K562 treated with DMSO at 1 percent for 4 hours (cell line): ENCODE results near the gene ENKD1. TPM values are rescaled to one million over a fixed set of nuclear protein-coding genes. Genes with fewer than 3 reads are reported as not detected.

Experiments
- total RNA-seq: library from RNA; unstranded; fragments of 300-600 nt; gene quantifications from 2 replicates; pipeline ENCODE4 v1.2.3, GENCODE V29; 2022; ENCODE audit not compliant: insufficient read depth

Gene ENKD1
- total RNA-seq, result 8.6 and 17.8 TPM in 2 replicates

GRCh38 chr16:67666559-67667452 is at the start of gene ENKD1, which contains the start of gene C16orf86:
TSS of gene ENKD1 (minus strand) at chr16:67666750. CDS start at chr16:67666442, 308 bp downstream.
TSS of gene C16orf86 (plus strand) at chr16:67666814. CDS start at chr16:67666971, 157 bp downstream.

GRCh38 chr16:67660564-67661028 is 6.0 kb downstream of the ENKD1 start, which contains the start of gene PARD6A:
TSS of gene PARD6A (plus strand) at chr16:67660960. CDS start at chr16:67661039, 79 bp downstream.

GRCh38 chr16:67659675-67660563 is 6.6 kb downstream of the ENKD1 start, which contains the start of gene ACD:
TSS of gene ACD (minus strand) at chr16:67660260. CDS start at chr16:67660220, 40 bp downstream.

Other genes with a start within 250 kb of the ENKD1 start
- gene HSD11B2, start 235.6 kb downstream of the ENKD1 start, total RNA-seq, result not detected in 2 replicates
- gene ATP6V0D1, start 185.6 kb downstream of the ENKD1 start, total RNA-seq, result 148 and 171 TPM in 2 replicates
- not detected in 2 replicates for gene AGRP, start 183.2 kb downstream of the ENKD1 start, total RNA-seq
- 13.2 and 15.5 TPM in 2 replicates for gene RIPOR1, start 137.9 kb downstream of the ENKD1 start, total RNA-seq
- gene CTCF, start 104.2 kb downstream of the ENKD1 start, total RNA-seq, result 25.4 and 34.1 TPM in 2 replicates
- 1.4 and 3.7 TPM in 2 replicates for gene CARMIL2, start 21.6 kb downstream of the ENKD1 start, total RNA-seq
- 29.2 and 33.2 TPM in 2 replicates for gene ACD, start 6.5 kb downstream of the ENKD1 start, total RNA-seq
- gene PARD6A, start 5.8 kb downstream of the ENKD1 start, total RNA-seq, result 0.59 and 1.4 TPM in 2 replicates
- 1.3 TPM in 1 of 2 replicates, not detected in the other for gene C16orf86, start 64 bp upstream of the ENKD1 start, total RNA-seq
- gene GFOD2, start 52.6 kb upstream of the ENKD1 start, total RNA-seq, result 11.6 and 15.4 TPM in 2 replicates
- gene RANBP10, start 139.8 kb upstream of the ENKD1 start, total RNA-seq, result 16.0 and 17.3 TPM in 2 replicates
- gene TSNAXIP1, start 140.1 kb upstream of the ENKD1 start, total RNA-seq, result not detected in 2 replicates
- 30.6 and 38.0 TPM in 2 replicates for gene THAP11, start 175.6 kb upstream of the ENKD1 start, total RNA-seq
- gene NUTF2, start 180.2 kb upstream of the ENKD1 start, total RNA-seq, result 55.8 and 76.4 TPM in 2 replicates
- gene CENPT, start 180.9 kb upstream of the ENKD1 start, total RNA-seq, result 48.7 and 59.8 TPM in 2 replicates
- 65.6 and 82.6 TPM in 2 replicates for gene EDC4, start 206.3 kb upstream of the ENKD1 start, total RNA-seq
- 2.7 and 3.7 TPM in 2 replicates for gene NRN1L, start 218.1 kb upstream of the ENKD1 start, total RNA-seq
- gene PSKH1, start 226.5 kb upstream of the ENKD1 start, total RNA-seq, result 26.3 and 27.7 TPM in 2 replicates